ENCODE data around the gene ATG16L2.

- TF ChIP-seq SIN3A (IDR thresholded peaks at IDR 0.05; ENCODE audit: low read depth, low read length) (no peak), CHD2 (IDR thresholded peaks at IDR 0.05; ENCODE audit: borderline replicate concordance, low read depth, low read length) (no peak)
These were observed 20.7 kb downstream of the ATG16L2 start for GRCh38 chr11:72834905-72835304.
